ENCODE results near the gene COL2A1.

Gene COL2A1

GRCh38 chr12:48041591-48042423 lies 37.5 kb upstream of the COL2A1 start:
- TF ChIP-seq CSDC2 (CRISPR knock-in tag; IDR thresholded peaks at IDR 0.05), result no peak
- no peak for TF ChIP-seq ESRRG (CRISPR knock-in tag; IDR thresholded peaks at IDR 0.05)
- ATAC-seq, result no peak

- ATAC-seq, result no peak
- TF ChIP-seq ESRRG (CRISPR knock-in tag; IDR thresholded peaks at IDR 0.05) (no peak), ZFP3 (CRISPR knock-in tag; IDR thresholded peaks at IDR 0.05) (no peak), PPARA (CRISPR knock-in tag; IDR thresholded peaks at IDR 0.05; ENCODE audit: borderline replicate concordance) (no peak), PATZ1 (CRISPR knock-in tag; IDR thresholded peaks at IDR 0.05; ENCODE audit: borderline replicate concordance) (no peak), ZNF565 (CRISPR knock-in tag; conservative IDR thresholded peaks at IDR 0.05; ENCODE audit: low read depth) (no peak), ZC3H10 (CRISPR knock-in tag; IDR thresholded peaks at IDR 0.05) (no peak), ZFP30 (CRISPR knock-in tag; IDR thresholded peaks at IDR 0.05) (no peak), ZNF70 (CRISPR knock-in tag; IDR thresholded peaks at IDR 0.05) (no peak), POU6F1 (CRISPR knock-in tag; IDR thresholded peaks at IDR 0.05; ENCODE audit: borderline replicate concordance, low read depth) (no peak)
Measured at GRCh38 chr12:48040354-48040753, 36.1 kb upstream of the COL2A1 start.

GRCh38 chr12:48039151-48039550 lies 34.9 kb upstream of the COL2A1 start:
- no peak for ATAC-seq
- no peak for TF ChIP-seq CREB5 (CRISPR knock-in tag; IDR thresholded peaks at IDR 0.05; ENCODE audit: low read depth)
- no peak for TF ChIP-seq ZNF70 (CRISPR knock-in tag; IDR thresholded peaks at IDR 0.05)
- no peak for TF ChIP-seq BACH2 (CRISPR knock-in tag; IDR thresholded peaks at IDR 0.05; ENCODE audit: borderline replicate concordance)
- TF ChIP-seq CSDC2 (CRISPR knock-in tag; IDR thresholded peaks at IDR 0.05), result no peak
- no peak for TF ChIP-seq ARNTL (CRISPR knock-in tag; IDR thresholded peaks at IDR 0.05; ENCODE audit: borderline replicate concordance, low read depth)
- no peak for TF ChIP-seq TOX (CRISPR knock-in tag; IDR thresholded peaks at IDR 0.05; ENCODE audit: borderline replicate concordance)
- TF ChIP-seq ZFP30 (CRISPR knock-in tag; IDR thresholded peaks at IDR 0.05), result no peak
- TF ChIP-seq ISL1 (CRISPR knock-in tag; IDR thresholded peaks at IDR 0.05), result no peak
- no peak for TF ChIP-seq ZNF565 (CRISPR knock-in tag; conservative IDR thresholded peaks at IDR 0.05; ENCODE audit: low read depth)
- TF ChIP-seq ESRRG (CRISPR knock-in tag; IDR thresholded peaks at IDR 0.05), result no peak
- no peak for TF ChIP-seq GLIS3 (CRISPR knock-in tag; IDR thresholded peaks at IDR 0.05)
- no peak for TF ChIP-seq PPARA (CRISPR knock-in tag; IDR thresholded peaks at IDR 0.05; ENCODE audit: borderline replicate concordance)

- ATAC-seq, result no peak
- TF ChIP-seq ZNF565 (CRISPR knock-in tag; conservative IDR thresholded peaks at IDR 0.05; ENCODE audit: low read depth), result no peak
Measured at GRCh38 chr12:48038085-48038484, 33.8 kb upstream of the COL2A1 start.

- ATAC-seq, result no peak
- no peak for TF ChIP-seq POU6F1 (CRISPR knock-in tag; IDR thresholded peaks at IDR 0.05; ENCODE audit: borderline replicate concordance, low read depth)
- TF ChIP-seq GLIS3 (CRISPR knock-in tag; IDR thresholded peaks at IDR 0.05), result no peak
Measured at GRCh38 chr12:48037267-48037915, 33.1 kb upstream of the COL2A1 start.
